ENCODE data around the gene PHF20.

GRCh38 chr20:35838205-35838604 is 66.4 kb downstream of the PHF20 start:
- TF ChIP-seq, protein P1, sequence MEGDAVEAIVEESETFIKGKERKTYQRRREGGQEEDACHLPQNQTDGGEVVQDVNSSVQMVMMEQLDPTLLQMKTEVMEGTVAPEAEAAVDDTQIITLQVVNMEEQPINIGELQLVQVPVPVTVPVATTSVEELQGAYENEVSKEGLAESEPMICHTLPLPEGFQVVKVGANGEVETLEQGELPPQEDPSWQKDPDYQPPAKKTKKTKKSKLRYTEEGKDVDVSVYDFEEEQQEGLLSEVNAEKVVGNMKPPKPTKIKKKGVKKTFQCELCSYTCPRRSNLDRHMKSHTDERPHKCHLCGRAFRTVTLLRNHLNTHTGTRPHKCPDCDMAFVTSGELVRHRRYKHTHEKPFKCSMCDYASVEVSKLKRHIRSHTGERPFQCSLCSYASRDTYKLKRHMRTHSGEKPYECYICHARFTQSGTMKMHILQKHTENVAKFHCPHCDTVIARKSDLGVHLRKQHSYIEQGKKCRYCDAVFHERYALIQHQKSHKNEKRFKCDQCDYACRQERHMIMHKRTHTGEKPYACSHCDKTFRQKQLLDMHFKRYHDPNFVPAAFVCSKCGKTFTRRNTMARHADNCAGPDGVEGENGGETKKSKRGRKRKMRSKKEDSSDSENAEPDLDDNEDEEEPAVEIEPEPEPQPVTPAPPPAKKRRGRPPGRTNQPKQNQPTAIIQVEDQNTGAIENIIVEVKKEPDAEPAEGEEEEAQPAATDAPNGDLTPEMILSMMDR (IDR thresholded peaks at IDR 0.05; ENCODE audit: insufficient read depth, low read depth, low read length), result no peak
- no peak for TF ChIP-seq EZH2 (IDR thresholded peaks at IDR 0.05; ENCODE audit: insufficient read depth, low read length)

All from astrocyte (in vitro differentiated cells and primary cell).